Fibroblast of skin of right biceps (primary cell): Measurements from ENCODE around the gene SEPHS2.
"Not testable (repeated sequence)": the region's sequence is repeated elsewhere in the genome, so short reads cannot be mapped to it uniquely, and the experiment has no call there.

Experiments
- DNase-seq: peaks from one replicate; pipeline ENCODE4 v3.0.0-alpha.2; 2013

SEPHS2 gene

DNA sequence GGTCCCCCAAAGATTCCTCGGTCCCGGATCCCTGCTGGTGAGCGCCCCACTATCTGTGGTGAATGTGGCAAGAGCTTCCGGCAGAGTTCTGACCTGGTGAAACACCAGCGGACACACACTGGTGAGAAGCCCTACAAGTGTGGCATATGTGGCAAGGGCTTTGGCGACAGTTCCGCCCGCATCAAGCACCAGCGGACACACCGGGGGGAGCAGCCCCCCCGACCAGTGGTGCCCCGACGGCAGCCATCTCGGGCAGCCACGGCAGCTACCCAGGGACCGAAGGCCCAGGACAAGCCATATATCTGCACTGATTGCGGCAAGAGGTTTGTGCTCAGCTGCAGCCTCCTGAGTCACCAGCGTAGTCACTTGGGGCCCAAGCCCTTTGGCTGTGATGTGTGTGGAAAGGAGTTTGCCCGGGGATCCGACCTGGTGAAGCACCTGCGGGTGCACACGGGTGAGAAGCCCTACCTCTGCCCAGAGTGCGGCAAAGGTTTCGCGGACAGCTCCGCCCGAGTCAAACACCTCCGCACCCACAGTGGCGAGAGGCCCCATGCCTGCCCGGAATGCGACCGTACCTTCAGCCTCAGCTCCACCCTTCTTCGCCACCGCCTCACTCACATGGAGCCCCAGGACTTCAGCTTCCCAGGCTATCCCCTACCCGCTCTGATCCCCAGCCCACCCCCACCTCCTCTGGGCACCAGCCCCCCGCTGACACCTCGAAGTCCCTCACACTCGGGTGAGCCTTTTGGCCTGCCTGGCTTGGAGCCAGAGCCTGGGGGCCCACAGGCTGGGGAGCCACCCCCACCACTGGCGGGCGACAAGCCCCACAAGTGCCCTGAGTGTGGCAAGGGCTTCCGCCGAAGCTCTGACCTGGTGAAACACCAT, 47.7 kb downstream of the SEPHS2 start:
- DNase-seq: no peak

DNA sequence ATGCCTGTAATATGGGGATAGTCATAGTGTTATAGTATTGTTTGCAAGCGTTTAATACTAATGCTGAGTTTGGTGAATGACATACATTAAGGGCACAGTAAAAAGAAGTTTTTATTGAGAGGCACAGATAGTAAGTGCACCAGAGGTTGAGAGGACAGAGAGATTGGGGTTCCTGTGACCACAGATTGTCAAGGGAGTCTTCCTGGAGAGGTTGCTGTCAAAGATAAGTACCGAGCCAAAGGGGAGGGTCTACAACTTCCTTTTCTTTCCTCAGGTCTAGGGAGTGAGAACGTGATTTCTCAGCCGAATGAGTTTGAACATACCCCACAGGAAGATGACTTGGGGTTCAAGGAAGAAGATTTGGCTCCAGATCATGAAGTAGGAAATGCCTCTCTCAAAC, 48.6 kb downstream of the SEPHS2 start:
- DNase-seq: no peak

DNA sequence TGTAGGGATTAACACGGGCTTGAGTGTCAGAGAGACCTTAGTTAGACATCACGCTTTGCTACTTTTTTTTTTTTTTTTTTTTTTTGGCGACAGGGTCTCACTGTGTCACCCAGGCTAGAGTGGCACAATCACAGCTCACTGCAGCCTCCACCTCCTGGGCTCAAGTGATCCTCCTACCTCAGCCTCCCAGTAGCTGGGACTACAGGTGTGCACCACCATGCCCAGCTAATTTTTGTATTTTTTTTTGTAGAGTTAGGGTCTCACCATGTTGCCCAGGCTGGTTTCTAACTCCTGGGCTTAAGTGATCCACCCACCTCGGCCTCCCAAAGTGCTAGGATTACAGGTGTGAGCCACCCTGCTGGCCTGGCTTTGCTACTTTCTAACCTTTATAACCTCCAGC, 49.0 kb downstream of the SEPHS2 start:
- not testable (repeated sequence) for DNase-seq

DNA sequence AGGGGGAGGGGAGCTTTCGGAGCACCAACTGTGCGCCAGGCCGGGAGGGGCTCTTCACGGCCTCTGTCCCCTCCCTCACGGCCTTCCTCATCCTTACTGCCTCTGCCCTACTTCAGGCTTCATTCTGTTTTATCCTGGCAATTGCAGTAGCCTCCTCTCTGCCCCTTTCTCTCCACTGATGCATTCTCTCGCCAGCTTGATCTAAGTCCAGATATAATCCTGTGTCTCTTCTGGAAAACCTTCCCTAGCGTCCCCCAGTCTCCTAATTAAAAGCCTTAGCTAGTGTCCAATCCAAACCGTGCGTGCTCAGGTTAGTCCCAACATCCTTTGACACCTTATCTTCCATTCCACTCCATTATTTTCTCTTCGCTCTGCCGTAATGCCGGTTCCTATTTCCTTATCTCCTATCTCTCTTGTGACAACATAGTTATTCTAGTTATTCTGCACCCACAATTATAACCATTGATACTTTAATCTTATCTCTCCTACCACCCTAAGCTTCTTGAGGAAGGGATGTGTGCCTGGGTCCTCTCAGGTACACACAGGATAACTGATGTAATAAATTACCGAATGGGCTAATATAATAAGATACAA, 49.6 kb downstream of the SEPHS2 start:
- peak; percentile 20 for DNase-seq

DNA sequence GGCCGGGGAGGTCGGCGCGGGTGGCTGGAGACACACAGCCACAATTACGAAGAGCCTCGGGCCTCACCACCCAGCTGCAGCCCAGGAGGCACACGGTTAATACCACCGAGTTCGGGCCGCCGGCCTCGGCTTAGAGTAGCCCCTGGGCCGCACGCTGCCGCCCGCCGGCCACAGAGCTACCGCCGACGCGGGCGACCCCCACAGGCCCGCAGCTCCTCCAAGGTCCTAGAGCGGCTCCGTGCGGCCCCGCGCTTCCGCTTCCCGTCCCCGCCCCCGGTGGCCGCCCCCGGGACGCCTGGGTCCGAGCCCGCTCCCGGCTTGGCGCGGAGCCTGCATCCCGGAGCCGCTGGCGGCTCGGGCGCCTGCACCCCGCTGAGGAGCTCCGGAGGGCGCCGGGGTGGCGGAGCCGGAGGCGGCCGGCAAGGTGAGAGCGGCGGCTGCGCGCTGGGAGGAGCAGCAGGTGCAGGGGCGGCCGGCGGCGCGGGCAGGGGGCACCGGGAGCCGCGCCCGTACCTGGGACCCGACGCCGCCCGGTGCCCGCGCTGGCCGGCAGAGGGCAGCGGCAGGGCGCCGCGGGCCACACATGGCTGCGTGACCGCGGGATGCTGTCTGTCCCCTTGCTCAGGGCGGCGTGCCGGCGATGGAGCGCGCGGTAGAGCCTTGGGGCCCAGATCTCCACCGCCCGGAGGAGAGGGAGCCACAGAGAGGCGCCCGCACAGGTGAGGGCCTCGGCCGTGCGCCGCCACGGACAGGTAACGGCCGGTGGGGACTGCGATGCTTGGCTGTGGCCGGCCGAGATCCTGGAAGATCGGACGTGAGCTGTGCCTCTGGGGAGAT, 50.3 kb downstream of the SEPHS2 start, which contains the start of gene ZNF48:
ZNF48 (plus strand) TSS at position 266 of the 837 bp plus-strand sequence; CDS start at position 641, 375 bp downstream.
- peak; percentile 85 for DNase-seq

DNA sequence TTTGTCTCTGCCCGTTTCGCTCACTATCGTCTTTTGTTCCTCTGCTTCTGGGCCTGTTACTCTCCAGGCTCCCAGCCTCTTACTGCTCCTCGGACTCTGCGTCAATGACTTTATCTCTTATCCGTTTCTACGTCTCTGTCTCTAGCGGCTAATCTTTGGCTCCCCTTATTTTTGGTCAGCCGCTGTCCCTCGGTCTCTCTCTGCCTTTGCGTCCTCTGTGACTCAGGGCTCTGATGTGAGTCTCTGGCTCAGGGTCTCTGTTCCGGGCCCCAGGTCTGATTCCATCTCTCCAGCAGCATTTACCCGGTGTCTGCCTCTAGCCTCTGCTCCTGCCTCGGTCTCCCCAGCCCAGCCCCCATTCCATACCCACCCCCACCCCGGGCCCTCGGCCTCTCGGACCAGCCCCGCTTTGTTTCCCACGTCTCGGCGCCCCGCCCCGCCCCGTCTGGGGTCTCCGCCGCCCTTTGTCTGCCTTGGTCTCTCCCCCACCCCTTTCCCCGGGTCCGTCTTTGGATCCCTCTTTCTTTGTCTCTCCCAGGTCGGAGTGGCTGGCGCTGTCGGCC, 51.0 kb downstream of the SEPHS2 start:
- peak; percentile 32 for DNase-seq
